PFSK-1 (cell line): ENCODE data around the gene CYTH4.

Experiments used
- FOXP2 ChIP-seq: optimal IDR thresholded peaks from 2 replicates; pipeline ENCODE3; 2011; ENCODE audit warnings: borderline replicate concordance, control low read depth, inconsistent platforms; ENCODE audit not compliant: insufficient read depth; ENCODE audit errors: extremely low read length, extremely low read depth
- POLR2AphosphoS5 ChIP-seq: IDR thresholded peaks from 2 replicates; pipeline ENCODE4 v1.6.1; 2012; ENCODE audit warnings: low read depth, mild to moderate bottlenecking, control low read depth, low read length, moderate library complexity
- REST ChIP-seq, 2 experiments: IDR thresholded peaks; 2 replicates each; pipeline versions ENCODE4 v1.6.1 to v1.8.0; 2011 to 2012; ENCODE audit warnings: low read depth in 2 of 2, low read length in 2 of 2, control low read depth in 1 of 2, inconsistent platforms in 1 of 2, mild to moderate bottlenecking in 1 of 2, moderate library complexity in 1 of 2; ENCODE audit not compliant: insufficient read depth in 1 of 2
- SIN3A ChIP-seq: IDR thresholded peaks from 2 replicates; pipeline ENCODE4 v1.6.1; 2012; ENCODE audit warnings: mild to moderate bottlenecking, low read length, moderate library complexity, borderline replicate concordance; ENCODE audit not compliant: insufficient read depth
- TAF1 ChIP-seq: IDR thresholded peaks from 2 replicates; pipeline ENCODE4 v1.6.1; 2012; ENCODE audit warnings: low read length, control low read depth, borderline replicate concordance; ENCODE audit not compliant: insufficient read depth

CYTH4 gene

GRCh38 chr22:37278261-37278660 is 4.0 kb upstream of the CYTH4 start:
- TF ChIP-seq SIN3A, result no peak
- no peak for TF ChIP-seq FOXP2
- TF ChIP-seq TAF1, result no peak
- no peak for TF ChIP-seq POLR2AphosphoS5
- TF ChIP-seq REST (IDR thresholded peaks at IDR 0.05; ENCODE audit: insufficient read depth in 1 of 2, low read depth in 2 of 2, low read length in 2 of 2), result no peak

DNA sequence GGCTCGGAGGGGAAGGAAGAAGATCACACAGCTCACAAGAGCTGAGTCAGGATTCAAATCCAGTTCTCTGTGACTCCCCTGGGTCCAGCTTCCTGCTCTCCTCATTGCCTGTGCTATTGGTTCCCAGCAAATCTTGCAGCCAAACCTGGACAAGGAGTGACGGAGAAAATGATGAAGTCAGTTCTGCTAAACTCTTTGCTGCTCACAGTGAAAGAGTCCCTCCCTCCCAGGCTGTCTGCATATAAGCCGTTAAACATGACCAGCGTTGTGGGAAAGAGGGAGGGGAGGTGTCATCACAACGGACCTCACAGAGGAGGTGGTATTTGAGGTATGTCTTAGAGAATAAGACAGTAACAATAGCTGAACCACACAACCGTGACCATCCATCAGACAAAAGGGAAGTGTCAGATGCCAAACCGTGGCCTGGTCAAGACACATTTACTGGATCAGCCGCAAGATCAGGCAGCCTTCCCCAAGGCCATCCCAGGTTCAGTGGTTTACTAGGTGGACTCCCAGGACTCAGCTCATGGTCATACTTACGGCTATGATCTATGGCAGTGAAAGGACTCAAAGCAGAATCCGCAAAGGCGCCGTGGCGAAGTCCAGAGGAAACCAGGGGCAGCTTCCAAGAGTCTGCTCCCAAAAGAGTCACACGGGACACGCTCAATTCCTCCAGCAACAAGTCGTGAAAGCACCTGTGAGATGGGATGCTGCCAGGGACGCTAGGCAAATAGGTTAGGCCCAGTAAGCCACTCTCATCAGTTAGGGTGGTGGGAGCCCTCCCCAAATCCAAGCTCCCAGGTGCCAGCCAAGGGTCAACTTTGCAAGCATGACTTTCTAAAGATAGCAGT is 2.8 kb upstream of the CYTH4 start:
- no peak for TF ChIP-seq POLR2AphosphoS5
- no peak for TF ChIP-seq SIN3A
- TF ChIP-seq REST (IDR thresholded peaks at IDR 0.05; ENCODE audit: insufficient read depth in 1 of 2, low read depth in 2 of 2, low read length in 2 of 2), result no peak
- no peak for TF ChIP-seq TAF1
- no peak for TF ChIP-seq FOXP2

DNA sequence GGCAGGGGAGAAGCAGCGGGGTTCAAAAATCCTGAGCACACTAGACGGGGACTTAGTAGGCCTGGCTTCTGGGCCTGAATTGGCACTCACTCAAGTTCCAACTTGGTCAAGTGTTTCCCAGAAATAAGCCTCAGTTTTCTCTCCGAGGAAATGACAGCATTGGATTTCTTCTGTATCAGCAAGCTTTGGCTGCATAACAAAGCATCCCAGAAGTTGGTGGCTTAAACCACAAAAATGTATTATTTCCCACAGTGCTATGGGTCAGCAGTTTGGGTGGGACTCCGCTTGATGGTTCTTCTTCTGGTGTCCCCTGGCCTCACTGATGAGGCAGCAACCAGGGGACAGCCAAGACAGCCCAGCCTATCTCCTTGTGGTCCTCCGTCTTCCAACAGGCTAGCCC is 1.6 kb upstream of the CYTH4 start:
- TF ChIP-seq FOXP2, result no peak
- no peak for TF ChIP-seq REST (IDR thresholded peaks at IDR 0.05; ENCODE audit: insufficient read depth in 1 of 2, low read depth in 2 of 2, low read length in 2 of 2)
- no peak for TF ChIP-seq POLR2AphosphoS5
- no peak for TF ChIP-seq TAF1
- no peak for TF ChIP-seq SIN3A

DNA sequence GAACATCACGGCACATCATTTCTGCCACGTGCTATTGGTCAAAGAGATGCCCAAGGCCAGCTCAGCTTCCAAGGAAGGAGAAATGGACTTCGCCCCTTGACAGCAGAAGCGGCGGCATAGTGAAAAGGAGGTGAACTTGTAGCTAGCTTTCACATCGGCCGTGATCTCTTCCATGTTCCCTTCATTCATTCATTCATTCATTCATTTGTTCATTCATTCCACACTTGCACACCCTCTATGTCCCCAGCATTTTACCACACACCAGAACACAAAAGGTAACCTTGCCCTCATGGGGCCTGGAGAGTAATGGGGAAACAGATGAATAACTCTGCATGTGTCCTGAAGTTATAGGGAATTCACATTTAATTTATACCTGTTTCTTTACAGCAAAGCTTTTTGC is 1.1 kb upstream of the CYTH4 start:
- no peak for TF ChIP-seq SIN3A
- TF ChIP-seq TAF1, result no peak
- no peak for TF ChIP-seq FOXP2
- TF ChIP-seq POLR2AphosphoS5, result no peak
- no peak for TF ChIP-seq REST (IDR thresholded peaks at IDR 0.05; ENCODE audit: insufficient read depth in 1 of 2, low read depth in 2 of 2, low read length in 2 of 2)
